Osteocyte (in vitro differentiated cells): ENCODE measurements around the gene TACC3. TPM values are rescaled to one million over a fixed set of nuclear protein-coding genes. Genes with fewer than 3 reads are reported as not detected.
"Not testable (repeated sequence)": the region's sequence is repeated elsewhere in the genome, so short reads cannot be mapped to it uniquely, and the experiment has no call there.

Experiments
- DNase-seq: peaks from one replicate; pipeline ENCODE4 v3.0.0; 2021; ENCODE audit warnings: mixed read lengths; ENCODE audit not compliant: unreplicated experiment; ENCODE audit errors: extremely low spot score
- H3K27ac Mint-ChIP-seq: one replicate; pipeline ENCODE4 v1.8.0; 2021; ENCODE audit warnings: mild to moderate bottlenecking, mixed read lengths; ENCODE audit not compliant: unreplicated experiment
- H3K27me3 Mint-ChIP-seq: one replicate; pipeline ENCODE4 v1.8.0; 2021; ENCODE audit warnings: mixed read lengths; ENCODE audit not compliant: unreplicated experiment
- H3K36me3 Mint-ChIP-seq: one replicate; pipeline ENCODE4 v1.8.0; 2021; ENCODE audit warnings: mixed read lengths; ENCODE audit not compliant: unreplicated experiment
- H3K4me1 Mint-ChIP-seq: one replicate; pipeline ENCODE4 v1.8.0; 2021; ENCODE audit warnings: mixed read lengths; ENCODE audit not compliant: unreplicated experiment
- H3K4me3 Mint-ChIP-seq: one replicate; pipeline ENCODE4 v1.8.0; 2021; ENCODE audit warnings: mild to moderate bottlenecking, moderate library complexity, mixed read lengths; ENCODE audit not compliant: unreplicated experiment
- H3K9me3 Mint-ChIP-seq: one replicate; pipeline ENCODE4 v1.8.0; 2021; ENCODE audit warnings: mixed read lengths; ENCODE audit not compliant: unreplicated experiment
- CTCF ChIP-seq: fragments of 200-600 bp; sonication (generic); IDR thresholded peaks from 2 replicates; pipeline ENCODE4 v1.5.0; 2021; ENCODE audit warnings: antibody characterized with exemption, mild to moderate bottlenecking, moderate library complexity
- total RNA-seq: library from RNA; stranded (reverse); gene quantifications from 2 replicates; pipeline ENCODE4 v1.2.1, GENCODE V29; 2021

The TACC3 gene
- total RNA-seq, 1 donor from 2014 or later: 23.6 TPM

- Mint-ChIP-seq H3K27ac (no peak overlapping the region), H3K4me1 (no peaks in the 10 kb centered on the region), H3K27me3 (no peaks in the 10 kb centered on the region), H3K4me3 (no peak overlapping the region), H3K9me3 (no peaks in the 10 kb centered on the region), H3K36me3 (peaks cover 30% of the 10 kb centered on the region)
- DNase-seq: no peak
- TF ChIP-seq CTCF: no peak
Observed at GRCh38 chr4:1691737-1692373, 29.5 kb upstream of the TACC3 start.

- Mint-ChIP-seq H3K4me1 (no peaks in the 10 kb centered on the region), H3K9me3 (no peaks in the 10 kb centered on the region), H3K4me3 (no peak overlapping the region), H3K27ac (no peak overlapping the region), H3K27me3 (no peaks in the 10 kb centered on the region), H3K36me3 (peaks cover 30% of the 10 kb centered on the region)
- TF ChIP-seq CTCF: peak; percentile 95
- no peak for DNase-seq
Observed at GRCh38 chr4:1693131-1693896, 28.0 kb upstream of the TACC3 start.

- TF ChIP-seq CTCF: no peak
- Mint-ChIP-seq H3K4me1 (no peaks in the 10 kb centered on the region), H3K9me3 (no peaks in the 10 kb centered on the region), H3K27me3 (no peaks in the 10 kb centered on the region), H3K36me3 (peaks cover 37% of the 10 kb centered on the region), H3K27ac (no peak overlapping the region), H3K4me3 (no peak overlapping the region)
- DNase-seq: no peak
Observed at GRCh38 chr4:1695913-1696312, 25.4 kb upstream of the TACC3 start.

GRCh38 chr4:1701671-1702070 is 19.6 kb upstream of the TACC3 start:
- not testable (repeated sequence) for H3K4me1 Mint-ChIP-seq, H3K27ac Mint-ChIP-seq, H3K9me3 Mint-ChIP-seq, H3K27me3 Mint-ChIP-seq, H3K4me3 Mint-ChIP-seq, DNase-seq
- H3K36me3 Mint-ChIP-seq: peaks cover 32% of the 10 kb centered on the region

GRCh38 chr4:1703867-1704266 is 17.5 kb upstream of the TACC3 start:
- DNase-seq: no peak
- H3K4me3 Mint-ChIP-seq: no peak overlapping the region
- H3K27me3 Mint-ChIP-seq: no peaks in the 10 kb centered on the region
- H3K9me3 Mint-ChIP-seq: no peaks in the 10 kb centered on the region
- H3K27ac Mint-ChIP-seq: no peak overlapping the region
- no peak for TF ChIP-seq CTCF
- H3K36me3 Mint-ChIP-seq: peaks cover 35% of the 10 kb centered on the region
- peaks cover 10% of the 10 kb centered on the region for H3K4me1 Mint-ChIP-seq
